GM21786 (cell line): ENCODE measurements around the gene NFIC.
"Not testable (repeated sequence)": the region's sequence is repeated elsewhere in the genome, so short reads cannot be mapped to it uniquely, and the experiment has no call there.

Source experiments
- ATAC-seq: cut with Tn5 transposase; IDR thresholded peaks from one replicate; pipeline ENCODE4 v1.9.1; 2021; ENCODE audit not compliant: unreplicated experiment

Gene NFIC

DNA sequence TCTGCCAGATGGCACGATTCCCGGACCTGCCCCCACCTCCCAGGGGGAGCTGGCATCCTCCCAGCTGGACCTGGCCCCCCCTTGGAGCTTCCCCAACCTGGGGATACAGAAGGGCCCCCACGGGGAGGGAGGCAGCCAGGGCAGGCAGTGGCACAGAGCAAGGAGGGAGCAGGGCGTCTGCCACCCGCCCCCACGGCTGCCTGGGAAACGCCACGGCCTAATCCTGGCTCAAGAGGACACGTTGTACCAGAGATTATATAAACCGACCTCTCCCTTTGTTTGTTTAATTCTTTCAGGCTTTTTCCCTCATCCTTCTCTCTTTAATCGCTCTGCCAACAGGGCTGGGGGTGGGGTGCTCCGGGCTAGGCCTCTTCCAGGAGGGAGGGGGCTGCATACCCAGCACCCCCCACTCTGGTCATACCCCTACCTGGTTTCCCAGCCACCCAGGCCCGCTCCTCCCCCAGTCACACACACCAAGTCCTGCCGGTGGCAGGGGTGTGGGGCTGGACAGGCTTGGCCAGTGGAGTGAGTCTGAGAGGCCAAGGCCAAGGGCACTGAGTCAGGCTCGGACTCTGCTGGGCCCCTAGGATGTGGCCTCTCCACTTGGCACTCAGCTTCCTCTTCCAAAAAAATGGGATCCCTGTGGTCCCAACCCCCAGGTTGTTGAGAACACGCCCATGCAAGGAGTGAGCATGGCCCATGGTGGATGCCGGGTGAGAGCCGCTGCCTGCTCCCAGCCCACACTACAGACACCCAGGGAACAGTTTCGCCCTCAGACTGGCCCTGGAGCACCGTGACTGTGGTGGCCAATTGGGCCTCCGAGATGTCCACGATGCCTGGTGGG, 29.5 kb upstream of the NFIC start:
- no peak for ATAC-seq

GRCh38 chr19:3338541-3339181, 27.7 kb upstream of the NFIC start:
- no peak for ATAC-seq

DNA sequence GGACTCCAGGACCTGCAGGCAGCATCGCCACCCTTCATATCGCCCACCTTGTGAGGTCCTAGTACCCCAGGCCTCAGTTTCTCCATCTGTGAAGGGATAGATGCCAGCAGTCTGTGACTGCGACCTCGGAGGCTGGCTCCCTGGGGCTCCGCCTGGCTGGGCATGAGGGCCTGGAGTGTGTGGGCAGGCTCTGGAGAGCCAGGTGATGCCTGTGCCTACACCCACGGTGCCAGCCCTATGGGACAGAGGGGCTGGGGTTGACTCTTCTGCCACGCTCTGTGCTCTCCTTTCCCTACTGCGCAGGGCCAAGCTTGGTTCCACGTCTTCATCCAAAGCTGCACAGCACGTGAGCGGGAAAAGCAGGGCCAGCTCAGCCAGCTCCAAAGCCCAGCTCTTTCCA, 26.0 kb upstream of the NFIC start:
- no peak for ATAC-seq

DNA sequence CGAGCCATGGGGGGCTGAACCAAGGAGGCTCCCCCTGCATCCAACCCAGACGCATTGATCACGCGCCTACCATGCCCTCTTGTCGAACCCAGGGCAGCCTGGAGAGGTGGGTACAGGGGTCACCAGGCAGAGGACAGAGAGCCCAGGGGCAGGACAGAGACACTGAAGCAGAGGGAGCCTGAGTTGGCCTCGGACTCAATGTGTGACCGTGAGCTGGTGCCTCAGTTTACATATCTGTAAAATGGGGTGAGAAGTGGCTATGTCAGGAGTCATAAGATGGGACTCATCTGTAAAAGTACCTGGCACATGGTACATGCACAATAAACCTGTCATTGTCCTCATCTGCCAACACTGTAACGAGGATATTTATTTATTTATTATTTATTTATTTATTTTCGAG, 24.1 kb upstream of the NFIC start:
- no peak for ATAC-seq

GRCh38 chr19:3342962-3343361, 23.4 kb upstream of the NFIC start:
- not testable (repeated sequence) for ATAC-seq

DNA sequence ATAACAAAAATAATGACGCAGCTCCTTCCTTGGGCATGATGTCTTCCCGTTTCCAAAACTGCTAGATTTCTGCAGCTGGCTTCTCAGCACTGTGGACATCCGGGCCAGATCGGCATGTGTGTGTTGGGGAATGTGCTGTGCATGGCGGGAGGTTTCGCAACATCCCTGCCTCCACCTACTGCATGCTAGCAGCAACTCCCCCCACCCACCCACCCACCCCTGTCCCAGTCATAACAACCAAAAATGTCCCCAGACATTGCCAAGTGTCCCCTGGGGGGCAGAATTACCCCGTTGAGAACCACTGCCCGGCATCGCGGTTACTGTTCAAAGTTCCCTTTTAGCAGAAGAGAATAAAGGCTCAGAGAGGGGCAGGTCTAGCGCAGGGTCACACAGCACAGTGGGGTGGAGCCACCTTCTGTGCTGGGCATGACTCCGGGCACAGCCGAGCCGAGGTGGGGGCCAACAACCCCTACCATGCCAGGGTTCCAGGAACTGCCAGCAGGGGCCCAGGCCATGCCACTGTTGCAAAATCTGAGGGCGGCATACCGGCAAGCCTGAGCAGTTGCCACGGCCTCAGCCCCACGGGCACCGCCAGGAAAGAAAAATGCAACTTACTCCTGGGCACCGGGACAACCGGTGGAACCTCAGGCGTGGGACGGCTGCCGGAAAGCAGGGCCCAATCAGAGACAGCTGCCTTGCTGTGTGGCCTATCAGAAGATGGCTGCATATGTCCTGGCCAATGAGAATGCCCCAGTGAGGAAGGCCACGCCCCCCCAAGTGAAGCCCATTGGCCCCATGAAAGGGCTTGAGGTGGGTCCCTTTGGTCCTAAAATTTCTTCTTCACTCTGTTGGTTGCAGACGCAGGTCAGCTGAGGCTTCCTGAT, 22.5 kb upstream of the NFIC start:
- no peak for ATAC-seq

DNA sequence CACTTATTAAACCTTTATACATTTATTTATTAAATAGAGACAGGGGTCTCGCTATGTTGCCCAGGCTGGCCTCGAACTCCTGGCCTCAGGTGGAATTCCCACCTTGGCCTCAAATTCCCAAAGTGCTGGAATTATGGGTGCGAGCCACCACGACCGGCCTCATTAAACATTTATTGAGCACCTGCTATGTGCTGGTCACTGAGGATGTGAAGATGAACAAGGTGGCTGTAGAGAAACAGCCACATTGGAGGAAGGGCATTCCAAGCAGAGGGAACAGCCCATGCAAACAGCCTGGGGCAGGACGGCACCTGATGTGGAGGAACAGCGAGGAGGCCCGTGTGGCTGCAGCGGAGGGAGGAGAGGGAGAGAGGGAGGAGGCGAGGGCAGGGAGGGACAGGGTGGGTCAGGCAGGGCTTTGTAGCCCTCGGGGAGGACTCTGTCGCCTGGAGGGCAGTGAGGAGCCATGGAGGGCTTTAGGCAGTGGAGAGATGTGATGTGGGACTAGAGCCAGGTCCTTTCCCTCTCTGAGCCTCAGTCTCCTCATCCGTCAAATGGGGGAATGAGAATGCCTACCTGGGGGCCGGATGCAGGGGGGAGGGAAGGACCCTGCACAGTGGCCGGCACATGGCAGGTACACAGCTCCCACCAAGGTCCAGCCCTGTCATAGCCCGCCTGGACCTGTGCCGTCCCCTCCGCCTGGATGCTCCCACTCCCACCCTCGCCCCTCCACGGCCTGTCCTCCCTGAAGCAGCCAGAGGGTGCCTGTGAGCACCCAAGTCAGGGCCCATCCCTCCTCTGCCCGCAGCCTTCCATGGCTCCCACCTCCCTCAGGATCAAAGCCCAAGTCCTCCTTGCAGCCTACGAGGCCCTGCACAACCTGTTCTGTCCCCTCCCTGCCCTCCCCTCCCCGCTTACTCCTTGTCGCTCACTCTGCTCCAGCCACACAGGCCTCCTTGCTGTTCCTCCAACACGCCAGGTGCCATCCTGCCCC, 21.5 kb upstream of the NFIC start:
- ATAC-seq = no peak

DNA sequence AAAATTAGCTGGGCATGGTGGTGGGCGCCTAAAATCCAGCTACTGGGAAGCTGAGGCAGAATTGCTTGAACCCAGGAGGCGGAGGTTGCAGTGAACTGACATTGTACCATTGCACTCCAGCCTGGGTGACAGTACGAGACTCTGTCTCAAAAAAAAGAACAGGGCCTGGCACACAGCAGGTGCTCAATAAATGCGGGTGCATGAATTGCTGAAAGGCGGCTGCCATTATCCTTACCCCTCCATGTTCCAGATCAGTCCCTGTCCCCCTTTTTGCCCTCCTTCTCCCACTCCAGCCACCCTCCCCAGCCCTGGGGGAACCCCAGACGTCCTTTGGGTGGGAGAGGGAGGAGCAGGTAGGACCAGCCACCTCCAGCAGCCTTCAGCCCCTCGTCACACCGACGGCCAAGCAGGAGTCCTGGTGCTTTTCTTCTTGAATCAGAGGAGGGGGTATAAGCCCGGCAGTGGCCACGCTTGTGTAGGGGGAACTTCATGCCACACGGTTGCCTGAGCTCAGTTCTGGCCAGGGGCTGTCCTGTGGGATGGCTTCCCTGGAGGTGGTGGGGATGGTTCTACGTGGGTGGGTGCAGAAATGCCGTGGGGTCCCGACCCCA, 20.4 kb upstream of the NFIC start:
- no peak for ATAC-seq

DNA sequence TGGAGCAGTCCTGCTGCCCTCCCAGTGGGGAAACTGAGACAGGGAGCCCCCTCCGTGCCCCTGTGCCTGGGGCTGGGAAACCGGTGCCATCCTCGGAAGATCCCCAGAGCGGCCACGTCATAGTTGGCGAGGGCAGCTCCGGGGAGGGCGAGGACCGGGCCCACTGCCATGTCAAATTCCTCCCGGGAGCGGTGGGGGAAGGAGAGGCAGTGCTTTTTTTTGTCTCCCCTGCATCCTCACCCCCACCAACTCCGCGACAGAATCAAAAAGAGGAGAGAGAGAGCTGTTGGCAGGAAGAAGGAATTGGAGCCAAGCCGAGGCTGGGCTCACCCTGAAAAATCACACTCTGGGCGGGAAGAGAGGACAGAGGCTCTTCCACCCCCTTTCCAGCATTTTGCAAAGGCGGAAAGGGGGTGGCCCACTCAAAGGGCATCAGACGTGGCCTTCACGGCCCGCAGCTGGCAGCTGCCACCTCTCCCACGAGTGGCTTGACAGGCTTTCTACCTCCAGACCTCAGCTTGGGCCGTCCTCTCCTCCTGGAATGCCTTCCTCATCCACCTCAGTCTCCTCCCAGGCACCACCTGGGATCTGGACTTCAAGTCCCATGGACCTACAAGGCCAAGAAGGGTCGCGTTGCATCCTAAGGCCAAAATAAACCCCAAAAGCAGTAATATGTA, 19.6 kb upstream of the NFIC start:
- no peak for ATAC-seq

DNA sequence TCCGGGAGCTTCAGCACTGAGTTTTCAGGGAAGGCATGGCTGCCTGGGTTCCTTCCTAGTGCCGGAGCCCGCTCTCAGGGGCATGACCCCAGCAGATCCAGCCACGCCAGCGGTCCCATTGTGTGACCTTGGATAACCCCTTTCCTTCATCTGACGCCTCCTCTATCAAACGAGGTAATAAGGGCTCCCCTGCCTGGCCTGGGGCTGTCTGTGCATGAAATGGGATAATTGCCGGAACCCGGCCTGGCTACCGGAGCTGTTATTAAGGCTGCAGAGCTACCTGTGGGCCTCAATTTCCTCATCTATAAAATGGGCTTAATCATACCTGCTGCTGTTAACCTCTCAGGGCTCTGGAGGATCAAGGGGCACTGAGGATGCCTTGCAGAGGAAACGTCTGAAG, 18.3 kb upstream of the NFIC start:
- no peak for ATAC-seq

DNA sequence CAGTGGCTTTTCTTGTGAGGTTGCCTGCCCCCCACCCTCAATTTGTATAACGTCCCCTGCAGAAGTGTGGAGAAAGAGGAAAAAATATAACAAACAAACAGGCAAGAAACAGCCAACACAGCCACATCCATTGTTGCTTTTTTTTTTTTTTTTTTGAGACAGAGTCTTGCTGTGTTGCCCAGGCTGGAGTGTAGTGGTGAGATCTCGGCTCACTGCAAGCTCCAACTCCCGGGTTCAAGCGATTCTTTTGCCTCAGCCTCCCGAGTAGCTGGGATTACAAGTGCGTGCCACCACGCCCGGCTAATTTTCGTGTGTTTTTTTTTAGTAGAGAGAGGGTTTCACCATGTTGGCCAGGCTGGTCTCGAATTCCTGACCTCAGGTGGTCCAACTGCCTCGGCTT, 17.9 kb upstream of the NFIC start:
- not testable (repeated sequence) for ATAC-seq

DNA sequence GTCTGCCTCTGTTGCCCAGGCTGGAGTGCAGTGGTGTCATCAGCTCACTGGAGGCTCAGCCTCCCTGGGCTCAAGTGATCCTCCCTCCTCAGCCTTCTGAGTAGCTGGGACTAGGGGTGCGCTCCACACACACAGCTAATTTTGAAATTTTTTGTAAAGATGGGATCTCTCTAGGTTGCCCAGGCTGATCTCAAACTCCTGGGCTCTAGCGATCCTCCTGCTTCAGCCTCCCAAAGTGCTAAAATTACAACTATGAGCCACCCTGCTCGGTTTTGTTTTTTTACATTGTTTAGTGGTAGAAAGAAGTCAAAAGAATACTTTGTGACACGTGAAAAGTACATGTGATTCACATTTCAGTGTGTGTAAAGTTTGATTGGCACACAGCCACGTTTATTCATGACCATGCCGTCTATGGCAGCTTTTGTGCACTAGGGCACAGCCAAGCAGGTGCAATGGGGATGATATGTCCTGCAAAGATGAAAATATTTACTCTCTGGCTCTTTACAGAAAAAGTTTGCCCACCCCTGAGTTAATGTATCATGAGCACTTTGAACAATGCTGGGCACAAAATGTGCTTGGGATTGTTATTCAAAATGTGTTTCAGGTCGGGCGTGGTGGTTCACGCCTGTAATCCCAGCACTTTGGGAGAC, 16.2 kb upstream of the NFIC start:
- ATAC-seq = no peak

- no peak for ATAC-seq
Measured at GRCh38 chr19:3351702-3352447, 14.5 kb upstream of the NFIC start.

DNA sequence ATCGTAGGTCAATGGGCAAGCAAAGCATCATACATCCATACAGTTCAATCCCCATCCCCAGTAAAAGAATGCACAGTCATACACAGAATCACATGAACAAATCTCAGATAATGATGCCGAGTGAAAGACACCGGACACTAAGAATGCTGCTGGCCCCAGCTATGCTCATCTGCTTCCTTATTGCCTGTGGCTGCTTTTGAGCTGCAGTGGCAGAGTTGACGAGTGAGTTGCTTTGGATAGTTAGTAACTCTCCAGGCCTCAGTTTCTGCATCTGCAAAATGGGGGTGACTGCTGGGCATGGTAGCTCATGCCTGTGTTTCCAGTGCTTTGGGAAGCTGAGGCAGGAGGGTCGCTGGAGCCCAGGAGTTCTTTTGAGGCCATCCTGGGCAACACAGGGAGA, 12.9 kb upstream of the NFIC start:
- ATAC-seq = no peak

GRCh38 chr19:3356805-3357204, 9.6 kb upstream of the NFIC start:
- ATAC-seq = no peak

DNA sequence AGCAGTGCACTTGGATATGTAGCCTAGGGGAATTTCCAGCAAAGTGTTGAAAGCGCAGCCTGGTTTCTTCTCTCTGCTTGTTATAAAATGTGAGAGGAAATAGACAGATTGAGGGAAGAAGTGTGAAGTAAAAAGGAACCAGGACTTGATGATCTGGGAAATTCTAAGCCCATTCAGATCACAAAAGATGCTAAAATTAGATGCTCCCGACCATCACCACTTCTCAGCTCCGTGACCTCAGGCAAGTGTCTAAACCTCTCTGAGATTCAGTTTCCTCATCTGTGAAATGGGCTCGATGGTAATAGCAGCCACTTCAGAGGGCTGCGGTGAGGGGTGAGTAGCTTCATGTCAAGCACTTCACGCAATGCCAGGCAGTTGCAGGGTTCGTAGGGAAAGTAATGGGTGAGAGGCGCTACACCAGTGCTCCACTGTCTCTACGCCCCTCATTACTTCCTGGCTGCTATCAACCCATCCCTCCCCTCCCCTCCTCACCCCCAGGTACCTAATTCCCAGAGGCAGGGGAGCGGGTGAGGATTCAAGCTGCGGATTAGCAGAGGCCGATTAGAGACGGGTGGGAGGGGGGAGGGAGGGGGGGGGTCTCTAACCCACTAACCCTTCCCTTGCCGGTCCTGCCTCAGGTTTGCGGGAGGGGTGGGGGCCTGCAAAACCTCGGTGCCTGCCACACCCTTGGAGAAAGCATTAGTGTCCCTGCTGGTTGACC, 9.0 kb upstream of the NFIC start:
- no peak for ATAC-seq

DNA sequence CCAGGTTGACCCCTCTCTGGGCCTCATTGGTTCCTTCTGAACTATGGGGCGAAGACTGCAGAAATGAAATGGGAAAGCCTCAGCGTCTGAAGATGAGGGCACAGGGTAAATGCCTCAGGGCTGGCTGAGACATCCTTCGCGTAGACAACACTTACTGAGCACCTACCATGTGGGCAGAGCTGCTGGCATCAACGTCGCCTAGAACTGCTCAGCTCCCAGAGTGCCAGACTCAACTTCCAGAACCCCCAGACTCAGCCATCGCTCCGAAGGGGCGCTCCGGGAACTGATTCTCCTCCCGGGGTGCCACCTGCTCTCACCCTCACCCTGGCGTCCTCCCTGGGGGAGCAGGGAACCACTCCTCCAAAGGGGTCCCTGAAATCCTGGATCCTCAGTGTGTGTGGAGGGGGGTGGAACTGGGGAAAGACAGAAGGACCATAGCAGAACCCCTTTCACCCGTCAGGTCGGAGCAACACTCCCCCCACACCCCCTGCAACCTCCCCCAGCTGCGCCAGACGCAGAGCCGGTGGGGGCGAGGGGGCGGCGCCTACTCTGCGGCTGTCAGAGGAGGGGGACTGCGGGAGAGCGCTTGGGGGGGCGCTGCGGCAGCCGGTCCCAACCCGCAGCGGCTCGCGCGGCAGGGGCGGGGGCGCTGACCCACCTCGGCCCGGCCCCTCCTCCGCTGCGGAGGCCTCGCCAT, 8.2 kb upstream of the NFIC start:
- ATAC-seq = no peak
